Stomach (tissue), 4 donors: ENCODE data around the gene REXO4.

Source experiments
- POLR2A ChIP-seq, 4 donors: fragments of 450-650 bp; IDR thresholded peaks; one replicate each; pipeline ENCODE4 v1.6.1; 2016; ENCODE audit warnings: antibody characterized with exemption in 4 of 4, control low read depth in 2 of 4, mild to moderate bottlenecking in 1 of 4, moderate library complexity in 1 of 4
- TF ChIP-seq, protein P1 (sequence below), 7 experiments: fragments of 450-650 bp in 4 of 7; fragments of 200-600 bp in 3 of 7; sonication (generic) in 3 of 7; IDR thresholded peaks; one replicate each; pipeline ENCODE4 v1.5.1; 2016 to 2019; ENCODE audit warnings: antibody characterized with exemption in 7 of 7, control low read depth in 2 of 7, mild to moderate bottlenecking in 1 of 7

DNA sequence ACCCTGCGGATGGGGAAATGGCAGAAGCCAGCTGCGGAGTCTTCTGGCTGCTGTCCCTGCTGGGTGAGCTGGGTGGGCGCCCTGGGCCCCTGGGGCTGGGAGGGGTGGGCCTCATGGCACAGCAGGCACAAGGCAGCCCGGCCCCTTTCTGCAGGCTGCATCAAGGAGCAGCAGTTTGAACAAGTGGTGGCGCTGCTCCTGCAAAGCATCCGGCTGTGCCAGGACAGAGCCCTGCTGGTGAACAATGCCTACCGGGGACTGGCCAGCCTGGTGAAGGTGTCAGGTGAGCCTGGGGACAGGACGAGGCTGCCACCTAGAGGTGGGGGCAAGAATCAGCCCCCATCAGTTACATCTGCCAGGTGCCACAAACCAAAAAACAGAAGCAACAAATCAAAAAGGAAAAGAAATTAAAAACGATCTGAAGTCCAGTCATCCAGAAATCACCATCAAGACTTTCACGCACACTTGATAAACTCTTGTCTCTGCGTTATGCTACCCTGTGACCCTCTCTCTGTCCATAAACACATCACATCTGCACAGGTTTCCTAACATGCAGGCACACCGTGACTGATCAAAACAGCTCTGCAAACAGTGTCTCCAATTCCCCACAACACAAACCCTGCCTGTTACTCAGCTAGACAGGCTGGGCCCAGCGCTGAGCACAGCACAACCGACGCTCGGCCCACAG is 13.9 kb downstream of the REXO4 start:
- TF ChIP-seq, protein P1, sequence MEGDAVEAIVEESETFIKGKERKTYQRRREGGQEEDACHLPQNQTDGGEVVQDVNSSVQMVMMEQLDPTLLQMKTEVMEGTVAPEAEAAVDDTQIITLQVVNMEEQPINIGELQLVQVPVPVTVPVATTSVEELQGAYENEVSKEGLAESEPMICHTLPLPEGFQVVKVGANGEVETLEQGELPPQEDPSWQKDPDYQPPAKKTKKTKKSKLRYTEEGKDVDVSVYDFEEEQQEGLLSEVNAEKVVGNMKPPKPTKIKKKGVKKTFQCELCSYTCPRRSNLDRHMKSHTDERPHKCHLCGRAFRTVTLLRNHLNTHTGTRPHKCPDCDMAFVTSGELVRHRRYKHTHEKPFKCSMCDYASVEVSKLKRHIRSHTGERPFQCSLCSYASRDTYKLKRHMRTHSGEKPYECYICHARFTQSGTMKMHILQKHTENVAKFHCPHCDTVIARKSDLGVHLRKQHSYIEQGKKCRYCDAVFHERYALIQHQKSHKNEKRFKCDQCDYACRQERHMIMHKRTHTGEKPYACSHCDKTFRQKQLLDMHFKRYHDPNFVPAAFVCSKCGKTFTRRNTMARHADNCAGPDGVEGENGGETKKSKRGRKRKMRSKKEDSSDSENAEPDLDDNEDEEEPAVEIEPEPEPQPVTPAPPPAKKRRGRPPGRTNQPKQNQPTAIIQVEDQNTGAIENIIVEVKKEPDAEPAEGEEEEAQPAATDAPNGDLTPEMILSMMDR (IDR thresholded peaks at IDR 0.05), result peak in 5 of 7 experiments; percentile 42 to 76 (median 65)
- no peak for TF ChIP-seq POLR2A (IDR thresholded peaks at IDR 0.05)
